DOHH2 (cell line): ENCODE results near the gene SLC29A2.

ENCODE experiments used
- H3F3A ChIP-seq: fragments of 200-600 bp; sonication (generic), shearing (Covaris generic); 2 replicates; pipeline ENCODE4 v1.6.0; 2016; ENCODE audit warnings: antibody characterized with exemption, mild to moderate bottlenecking; ENCODE audit not compliant: control insufficient read depth, insufficient read depth
- H3K27ac ChIP-seq: fragments of 200-600 bp; sonication (generic); 2 replicates; pipeline ENCODE4 v1.5.1; 2014; ENCODE audit warnings: low read depth, mild to moderate bottlenecking, low read length, moderate library complexity
- H3K27me3 ChIP-seq: fragments of 200-600 bp; sonication (generic); 2 replicates; pipeline ENCODE4 v1.6.1; 2014; ENCODE audit warnings: mild to moderate bottlenecking, low read length, mixed read lengths; ENCODE audit not compliant: control insufficient read depth
- H3K36me3 ChIP-seq: fragments of 200-600 bp; sonication (generic); 2 replicates; pipeline ENCODE4 v1.6.1; 2014; ENCODE audit warnings: mild to moderate bottlenecking, low read length, moderate library complexity, mixed read lengths; ENCODE audit not compliant: control insufficient read depth
- H3K4me1 ChIP-seq: fragments of 200-600 bp; sonication (generic); 2 replicates; pipeline ENCODE4 v1.6.1; 2014; ENCODE audit warnings: mild to moderate bottlenecking, low read length, mixed read lengths; ENCODE audit not compliant: control insufficient read depth
- H3K4me2 ChIP-seq: fragments of 200-600 bp; sonication (generic); 2 replicates; pipeline ENCODE4 v1.6.0; 2014; ENCODE audit warnings: mild to moderate bottlenecking, low read length, moderate library complexity
- H3K4me3 ChIP-seq: fragments of 200-600 bp; sonication (generic); 2 replicates; pipeline ENCODE4 v1.5.1; 2014; ENCODE audit warnings: mild to moderate bottlenecking, low read length, mixed read lengths
- H3K79me2 ChIP-seq: fragments of 200-600 bp; sonication (generic); 2 replicates; pipeline ENCODE4 v1.6.1; 2014; ENCODE audit warnings: mild to moderate bottlenecking, low read length, mixed read lengths; ENCODE audit not compliant: control insufficient read depth
- H3K9me2 ChIP-seq: fragments of 200-600 bp; sonication (generic); replicated peaks from 2 replicates; pipeline ENCODE4 v1.6.1; 2014; ENCODE audit warnings: mild to moderate bottlenecking, low read length, mixed read lengths; ENCODE audit not compliant: control insufficient read depth
- H3K9me3 ChIP-seq: fragments of 200-600 bp; sonication (generic); 2 replicates; pipeline ENCODE4 v1.6.1; 2014; ENCODE audit warnings: antibody characterized with exemption, low read length, mixed read lengths; ENCODE audit not compliant: control insufficient read depth, insufficient read depth
- H4K20me1 ChIP-seq: fragments of 200-600 bp; sonication (generic); 2 replicates; pipeline ENCODE4 v1.6.0; 2014; ENCODE audit warnings: low read depth, mild to moderate bottlenecking, antibody characterized with exemption, low read length, moderate library complexity; ENCODE audit not compliant: control insufficient read depth, insufficient read depth
- EZH2phosphoT487 ChIP-seq: fragments of 200-600 bp; sonication (generic); IDR thresholded peaks from 2 replicates; pipeline ENCODE4 v1.6.1; 2017; ENCODE audit warnings: borderline replicate concordance, mild to moderate bottlenecking, antibody characterized with exemption, low read length, moderate library complexity, mixed read lengths
- TF ChIP-seq, protein P1 (sequence below): fragments of 200-600 bp; sonication (generic); IDR thresholded peaks from one replicate; pipeline ENCODE4 v1.5.1; 2014; ENCODE audit warnings: antibody characterized with exemption, mild to moderate bottlenecking, low read depth, low read length; ENCODE audit not compliant: poor library complexity, severe bottlenecking

The SLC29A2 gene

DNA sequence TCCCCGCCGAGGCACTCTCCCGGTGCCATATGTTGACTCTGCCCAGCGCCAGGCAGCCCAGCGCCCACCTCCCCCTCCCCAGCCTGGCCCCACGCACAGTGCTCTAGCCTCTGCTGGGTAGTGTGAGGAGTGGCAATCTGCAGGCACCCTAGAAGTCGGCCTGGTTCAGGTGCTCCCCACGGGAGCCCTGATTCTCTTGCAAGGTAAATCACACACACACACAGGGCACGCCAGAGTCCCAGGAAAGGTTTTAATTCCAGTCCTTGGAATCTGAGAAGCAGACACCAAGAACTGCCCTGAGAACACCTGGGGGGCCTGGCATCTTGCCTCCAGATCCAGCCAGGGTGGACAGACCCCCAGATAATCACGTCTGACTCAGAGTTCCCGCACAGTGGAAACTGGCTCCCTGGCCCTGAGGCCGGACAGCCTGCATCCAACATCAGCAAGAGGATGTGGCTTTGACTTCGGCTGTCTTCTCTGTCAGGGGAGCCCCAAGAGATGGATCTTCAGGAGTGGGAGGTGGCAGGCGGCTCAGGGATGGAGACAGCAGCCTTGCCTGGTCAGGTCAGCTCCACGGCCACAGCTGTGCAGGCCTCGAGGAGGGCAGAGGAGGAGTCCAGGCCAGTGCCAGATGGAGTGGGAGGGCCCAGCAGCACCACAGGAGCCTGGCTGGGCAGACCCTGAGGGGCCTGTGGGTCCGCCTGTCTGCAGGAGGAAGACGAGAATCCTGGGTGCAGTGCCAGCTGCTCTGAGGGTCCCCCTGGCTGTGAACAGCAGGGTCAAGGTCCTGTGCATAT is 34.3 kb downstream of the SLC29A2 start:
- Histone ChIP-seq H3K27me3 (no peaks in the 10 kb centered on the region), H3K9me2 (no peaks in the 10 kb centered on the region), H3F3A (no peaks in the 10 kb centered on the region), H3K4me2 (no peak overlapping the region), H3K27ac (no peak overlapping the region), H3K4me3 (no peak overlapping the region), H3K79me2 (no peaks in the 10 kb centered on the region), H3K36me3 (peaks cover 43% of the 10 kb centered on the region), H3K9me3 (no peaks in the 10 kb centered on the region), H3K4me1 (peaks cover 9% of the 10 kb centered on the region), H4K20me1 (no peaks in the 10 kb centered on the region)
- TF ChIP-seq, protein P1, sequence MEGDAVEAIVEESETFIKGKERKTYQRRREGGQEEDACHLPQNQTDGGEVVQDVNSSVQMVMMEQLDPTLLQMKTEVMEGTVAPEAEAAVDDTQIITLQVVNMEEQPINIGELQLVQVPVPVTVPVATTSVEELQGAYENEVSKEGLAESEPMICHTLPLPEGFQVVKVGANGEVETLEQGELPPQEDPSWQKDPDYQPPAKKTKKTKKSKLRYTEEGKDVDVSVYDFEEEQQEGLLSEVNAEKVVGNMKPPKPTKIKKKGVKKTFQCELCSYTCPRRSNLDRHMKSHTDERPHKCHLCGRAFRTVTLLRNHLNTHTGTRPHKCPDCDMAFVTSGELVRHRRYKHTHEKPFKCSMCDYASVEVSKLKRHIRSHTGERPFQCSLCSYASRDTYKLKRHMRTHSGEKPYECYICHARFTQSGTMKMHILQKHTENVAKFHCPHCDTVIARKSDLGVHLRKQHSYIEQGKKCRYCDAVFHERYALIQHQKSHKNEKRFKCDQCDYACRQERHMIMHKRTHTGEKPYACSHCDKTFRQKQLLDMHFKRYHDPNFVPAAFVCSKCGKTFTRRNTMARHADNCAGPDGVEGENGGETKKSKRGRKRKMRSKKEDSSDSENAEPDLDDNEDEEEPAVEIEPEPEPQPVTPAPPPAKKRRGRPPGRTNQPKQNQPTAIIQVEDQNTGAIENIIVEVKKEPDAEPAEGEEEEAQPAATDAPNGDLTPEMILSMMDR, result no peak
- no peak for TF ChIP-seq EZH2phosphoT487

GRCh38 chr11:66336234-66337102 is 35.1 kb downstream of the SLC29A2 start, which contains the start of gene RIN1:
RIN1 (minus strand) TSS chr11:66336434; CDS start chr11:66336402, 32 bp downstream.
- Histone ChIP-seq H3K36me3 (peaks cover 39% of the 10 kb centered on the region), H3K4me1 (peaks cover 9% of the 10 kb centered on the region), H3F3A (no peaks in the 10 kb centered on the region), H3K9me3 (no peaks in the 10 kb centered on the region), H3K79me2 (no peaks in the 10 kb centered on the region), H3K4me3 (no peak within 1 kb of the TSS), H3K9me2 (no peaks in the 10 kb centered on the region), H4K20me1 (no peaks in the 10 kb centered on the region), H3K27ac (no peak within 1 kb of the TSS), H3K4me2 (no peak within 1 kb of the TSS), H3K27me3 (no peaks in the 10 kb centered on the region)
- TF ChIP-seq, protein P1, result peak; percentile 37
- no peak for TF ChIP-seq EZH2phosphoT487

GRCh38 chr11:66335531-66336233 is 35.9 kb downstream of the SLC29A2 start:
- Histone ChIP-seq H3K4me3 (no peak overlapping the region), H3K9me3 (no peaks in the 10 kb centered on the region), H3K4me1 (peaks cover 9% of the 10 kb centered on the region), H3K4me2 (no peak overlapping the region), H3F3A (no peaks in the 10 kb centered on the region), H3K27ac (no peak overlapping the region), H3K9me2 (no peaks in the 10 kb centered on the region), H3K27me3 (no peaks in the 10 kb centered on the region), H4K20me1 (no peaks in the 10 kb centered on the region), H3K36me3 (peaks cover 31% of the 10 kb centered on the region), H3K79me2 (no peaks in the 10 kb centered on the region)
- no peak for TF ChIP-seq EZH2phosphoT487
- TF ChIP-seq, protein P1, result no peak
